ENCODE data around the gene ADARB2. TPM values are rescaled to one million over a fixed set of nuclear protein-coding genes. Genes with fewer than 3 reads are reported as not detected.

Gene ADARB2
- total RNA-seq, 2 donors from 2014 or later = 8.0 to 12.2 TPM

GRCh38 chr10:1608851-1609647, 128.3 kb downstream of the ADARB2 start:
- Histone ChIP-seq H3K4me1 (no peaks in the 10 kb centered on the region), H3K36me3 (replicated peaks in 1 of 2; ENCODE audit: insufficient read depth in 1 of 2, low read depth in 2 of 2) (no peaks in the 10 kb centered on the region), H3K4me3 (no peak overlapping the region), H3K27me3 (peaks cover 0 to 18% of the 10 kb centered on the region in 2 donors), H3K27ac (no peak overlapping the region), H3K9me3 (no peaks in the 10 kb centered on the region)
- intact Hi-C loops (cut with DNase I) = no loop called here
- TF ChIP-seq CTCF (IDR thresholded peaks at IDR 0.05) (no peak), POLR2A (IDR thresholded peaks at IDR 0.05) (no peak)
- DNase-seq (no peak), ATAC-seq (no peak)
- WGBS, 2 donors = 9 to 11% methylated on average over 22 to 28 of the region's 28 CpGs

DNA sequence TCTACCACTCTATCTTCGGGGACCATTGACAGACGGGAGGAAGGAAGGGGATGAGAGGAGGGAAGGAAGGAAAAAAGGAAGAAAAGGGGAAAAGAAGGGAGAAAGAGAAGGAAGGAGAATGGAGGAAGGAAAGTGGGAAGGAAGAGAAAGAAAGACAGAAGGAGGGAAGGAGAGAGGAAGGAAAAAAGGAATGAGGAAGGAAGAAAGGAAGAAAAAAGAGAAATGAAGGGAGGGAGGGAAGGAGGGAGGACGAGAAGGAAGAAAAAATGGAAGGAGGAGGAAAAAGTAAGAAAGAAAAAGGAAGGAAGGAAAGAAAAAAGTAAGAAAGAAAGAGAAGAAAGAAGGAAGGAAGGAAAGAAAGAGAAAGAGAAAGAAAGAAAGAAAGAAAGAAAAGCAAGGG, 128.9 kb downstream of the ADARB2 start:
- WGBS, 2 donors = 40 to 46% methylated on average over 3 of the region's 3 CpGs
- no peak overlapping the region for H3K4me3 ChIP-seq
- no peak for TF ChIP-seq POLR2A (IDR thresholded peaks at IDR 0.05)
- TF ChIP-seq CTCF (IDR thresholded peaks at IDR 0.05) = no peak
- H3K36me3 ChIP-seq (replicated peaks in 1 of 2; ENCODE audit: insufficient read depth in 1 of 2, low read depth in 2 of 2) = no peaks in the 10 kb centered on the region
- ATAC-seq (no peak), DNase-seq (no peak)
- no peak overlapping the region for H3K27ac ChIP-seq
- no peaks in the 10 kb centered on the region for H3K4me1 ChIP-seq
- H3K9me3 ChIP-seq = no peaks in the 10 kb centered on the region
- peaks cover 0 to 18% of the 10 kb centered on the region in 2 donors for H3K27me3 ChIP-seq
- intact Hi-C loops (cut with DNase I) = no loop called here

DNA sequence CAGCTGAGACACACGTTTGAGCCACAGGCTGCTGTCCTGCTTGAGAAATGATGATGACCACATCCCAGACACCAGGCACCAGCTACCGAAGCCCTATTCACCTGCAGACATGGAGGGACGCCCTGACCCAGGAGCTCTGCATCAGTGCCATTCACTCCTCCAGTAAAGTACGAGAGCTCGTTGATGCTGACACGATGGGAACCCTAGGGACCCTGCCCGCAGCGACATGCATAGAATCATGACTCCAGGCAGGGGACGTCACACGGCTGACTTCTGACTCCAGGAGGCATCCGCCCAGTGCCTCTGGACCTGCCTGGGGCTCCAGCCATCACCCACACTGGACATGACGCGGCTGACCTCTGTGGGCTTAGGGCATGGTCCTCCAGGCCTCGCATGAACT, 129.9 kb downstream of the ADARB2 start:
- H3K9me3 ChIP-seq = no peaks in the 10 kb centered on the region
- H3K4me1 ChIP-seq = no peaks in the 10 kb centered on the region
- 82 to 83% methylated on average over 10 to 14 of the region's 14 CpGs for WGBS, 2 donors
- intact Hi-C loops (cut with DNase I) = no loop called here
- no peak overlapping the region for H3K27ac ChIP-seq
- peaks cover 0 to 13% of the 10 kb centered on the region in 2 donors for H3K27me3 ChIP-seq
- H3K36me3 ChIP-seq (replicated peaks in 1 of 2; ENCODE audit: insufficient read depth in 1 of 2, low read depth in 2 of 2) = no peaks in the 10 kb centered on the region
- ATAC-seq (no peak), DNase-seq (no peak)
- TF ChIP-seq CTCF (IDR thresholded peaks at IDR 0.05) (no peak), POLR2A (IDR thresholded peaks at IDR 0.05) (no peak)
- H3K4me3 ChIP-seq = no peak overlapping the region

- intact Hi-C loops (cut with DNase I) = no loop called here
- DNase-seq (no peak), ATAC-seq (no peak)
- Histone ChIP-seq H3K36me3 (replicated peaks in 1 of 2; ENCODE audit: insufficient read depth in 1 of 2, low read depth in 2 of 2) (no peaks in the 10 kb centered on the region), H3K27me3 (peaks cover 0 to 12% of the 10 kb centered on the region in 2 donors), H3K4me1 (no peaks in the 10 kb centered on the region), H3K27ac (no peak overlapping the region), H3K4me3 (no peak overlapping the region), H3K9me3 (no peaks in the 10 kb centered on the region)
- 48 to 49% methylated on average over 14 of the region's 14 CpGs for WGBS, 2 donors
- TF ChIP-seq POLR2A (IDR thresholded peaks at IDR 0.05) (no peak), CTCF (IDR thresholded peaks at IDR 0.05) (no peak)
Observed at GRCh38 chr10:1605999-1606940, 131.1 kb downstream of the ADARB2 start.
